ENCODE measurements around the gene DAPK1. TPM values are rescaled to one million over a fixed set of nuclear protein-coding genes. Genes with fewer than 3 reads are reported as not detected.

DAPK1 gene
- total and polyA plus RNA-seq, 12 donors, result 5.4 to 44.6 (median 21.3) TPM

DNA sequence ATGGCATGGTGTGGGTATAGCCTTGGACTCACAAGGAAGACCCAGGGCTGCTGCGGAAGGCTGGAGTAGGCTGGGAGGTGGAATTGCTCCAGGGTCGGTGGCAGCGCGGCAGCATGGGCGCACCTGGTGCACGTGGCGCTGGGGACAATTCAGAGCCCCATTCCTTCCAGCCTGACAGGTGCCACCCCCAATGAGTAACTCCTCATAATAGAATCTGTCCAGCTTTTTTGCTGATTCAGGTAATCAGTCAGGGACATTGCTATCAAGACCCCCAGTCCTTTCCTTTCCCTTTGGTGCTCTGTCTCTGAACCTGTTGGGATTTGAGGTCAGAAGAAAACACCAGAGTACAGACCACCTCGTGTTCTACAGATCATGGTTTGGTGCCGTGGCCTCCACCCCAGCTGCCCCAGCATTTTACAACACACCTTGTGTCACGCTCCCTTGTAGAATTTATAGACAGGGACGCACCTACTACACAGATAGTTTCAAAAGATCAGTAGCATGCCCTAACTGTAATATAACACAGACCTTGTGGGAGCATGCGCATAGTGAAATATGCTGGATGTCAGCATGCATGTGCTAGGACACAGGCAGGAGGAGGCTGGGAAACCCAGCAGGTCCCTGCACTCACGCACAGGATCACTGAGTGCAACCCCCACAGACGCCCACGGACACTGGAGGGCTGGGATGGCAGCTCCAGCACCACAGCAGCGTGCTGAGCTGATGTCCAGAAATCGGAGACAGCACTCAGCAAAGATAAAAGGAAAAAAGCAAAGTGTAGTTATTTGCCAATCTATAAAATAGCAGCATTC, 180.3 kb downstream of the DAPK1 start:
- TF ChIP-seq POLR2A (IDR thresholded peaks at IDR 0.05), result no peak
- TF ChIP-seq, protein P1, sequence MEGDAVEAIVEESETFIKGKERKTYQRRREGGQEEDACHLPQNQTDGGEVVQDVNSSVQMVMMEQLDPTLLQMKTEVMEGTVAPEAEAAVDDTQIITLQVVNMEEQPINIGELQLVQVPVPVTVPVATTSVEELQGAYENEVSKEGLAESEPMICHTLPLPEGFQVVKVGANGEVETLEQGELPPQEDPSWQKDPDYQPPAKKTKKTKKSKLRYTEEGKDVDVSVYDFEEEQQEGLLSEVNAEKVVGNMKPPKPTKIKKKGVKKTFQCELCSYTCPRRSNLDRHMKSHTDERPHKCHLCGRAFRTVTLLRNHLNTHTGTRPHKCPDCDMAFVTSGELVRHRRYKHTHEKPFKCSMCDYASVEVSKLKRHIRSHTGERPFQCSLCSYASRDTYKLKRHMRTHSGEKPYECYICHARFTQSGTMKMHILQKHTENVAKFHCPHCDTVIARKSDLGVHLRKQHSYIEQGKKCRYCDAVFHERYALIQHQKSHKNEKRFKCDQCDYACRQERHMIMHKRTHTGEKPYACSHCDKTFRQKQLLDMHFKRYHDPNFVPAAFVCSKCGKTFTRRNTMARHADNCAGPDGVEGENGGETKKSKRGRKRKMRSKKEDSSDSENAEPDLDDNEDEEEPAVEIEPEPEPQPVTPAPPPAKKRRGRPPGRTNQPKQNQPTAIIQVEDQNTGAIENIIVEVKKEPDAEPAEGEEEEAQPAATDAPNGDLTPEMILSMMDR (IDR thresholded peaks at IDR 0.05), result no peak
- intact Hi-C loops (cut with DNase I), result no loop called here
- 79 to 83% (median 82%) methylated on average over 14 to 17 of the region's 17 CpGs for WGBS, 4 donors

DNA sequence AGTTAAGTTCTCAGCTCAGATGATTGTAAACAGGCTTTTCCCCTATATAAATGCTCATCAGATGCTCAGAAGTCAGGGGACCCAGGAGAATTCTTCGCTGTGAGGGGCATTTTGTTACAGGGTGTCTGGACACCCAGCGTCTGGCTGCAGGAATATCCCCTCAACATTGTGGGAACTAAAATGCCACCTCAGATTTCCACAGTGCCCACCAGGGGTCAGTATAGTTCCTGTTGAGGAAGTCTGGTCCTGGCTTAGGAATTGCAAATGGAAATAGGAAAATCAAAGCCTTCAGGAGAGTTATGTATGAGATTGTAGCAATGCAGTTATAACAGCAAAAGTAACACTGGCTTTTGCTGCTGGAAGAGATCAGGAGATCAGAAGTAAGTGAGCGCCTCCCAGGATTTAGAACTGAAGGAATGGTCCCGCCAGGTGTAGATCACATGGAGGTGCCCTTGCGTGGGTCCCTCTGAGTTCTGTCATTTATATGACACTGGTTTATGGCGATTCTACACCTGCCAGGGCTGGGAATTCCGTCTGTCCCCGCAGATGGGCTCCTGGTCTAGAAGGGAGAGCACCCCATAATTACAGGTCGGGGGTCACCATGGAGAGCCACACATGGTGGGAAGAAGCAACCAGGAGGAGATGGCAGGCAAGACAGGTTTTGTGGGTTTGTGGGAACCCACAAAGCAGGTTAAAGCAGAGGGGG, 181.1 kb downstream of the DAPK1 start:
- 48 to 77% (median 65%) methylated on average over 7 to 9 of the region's 9 CpGs for WGBS, 4 donors
- peak; percentile 52 to 83 (median 67) for DNase-seq
- Histone ChIP-seq H3K27me3 (no peaks in the 10 kb centered on the region), H3K36me3 (replicated peaks in 1 of 2) (no peaks in the 10 kb centered on the region), H3K9me3 (replicated peaks in 1 of 3) (no peaks in the 10 kb centered on the region), H3K27ac (no peak overlapping the region), H3K4me3 (no peak overlapping the region), H3K4me1 (replicated peaks in 1 of 2) (no peaks in the 10 kb centered on the region)
- TF ChIP-seq, protein P1 (IDR thresholded peaks at IDR 0.05), result peak; percentile 72 to 83 (median 78)
- no peak for TF ChIP-seq POLR2A (IDR thresholded peaks at IDR 0.05)
- intact Hi-C loops (cut with DNase I), result no loop called here

More for the DNA sequence above, 180.3 kb downstream of the DAPK1 start:
- no peak overlapping the region for H3K4me3 ChIP-seq
- no peak overlapping the region for H3K27ac ChIP-seq
- DNase-seq, result no peak
- H3K4me1 ChIP-seq (replicated peaks in 1 of 2), result no peaks in the 10 kb centered on the region
- H3K36me3 ChIP-seq (replicated peaks in 1 of 2), result no peaks in the 10 kb centered on the region
- no peaks in the 10 kb centered on the region for H3K9me3 ChIP-seq (replicated peaks in 1 of 3)
- no peaks in the 10 kb centered on the region for H3K27me3 ChIP-seq

DNA sequence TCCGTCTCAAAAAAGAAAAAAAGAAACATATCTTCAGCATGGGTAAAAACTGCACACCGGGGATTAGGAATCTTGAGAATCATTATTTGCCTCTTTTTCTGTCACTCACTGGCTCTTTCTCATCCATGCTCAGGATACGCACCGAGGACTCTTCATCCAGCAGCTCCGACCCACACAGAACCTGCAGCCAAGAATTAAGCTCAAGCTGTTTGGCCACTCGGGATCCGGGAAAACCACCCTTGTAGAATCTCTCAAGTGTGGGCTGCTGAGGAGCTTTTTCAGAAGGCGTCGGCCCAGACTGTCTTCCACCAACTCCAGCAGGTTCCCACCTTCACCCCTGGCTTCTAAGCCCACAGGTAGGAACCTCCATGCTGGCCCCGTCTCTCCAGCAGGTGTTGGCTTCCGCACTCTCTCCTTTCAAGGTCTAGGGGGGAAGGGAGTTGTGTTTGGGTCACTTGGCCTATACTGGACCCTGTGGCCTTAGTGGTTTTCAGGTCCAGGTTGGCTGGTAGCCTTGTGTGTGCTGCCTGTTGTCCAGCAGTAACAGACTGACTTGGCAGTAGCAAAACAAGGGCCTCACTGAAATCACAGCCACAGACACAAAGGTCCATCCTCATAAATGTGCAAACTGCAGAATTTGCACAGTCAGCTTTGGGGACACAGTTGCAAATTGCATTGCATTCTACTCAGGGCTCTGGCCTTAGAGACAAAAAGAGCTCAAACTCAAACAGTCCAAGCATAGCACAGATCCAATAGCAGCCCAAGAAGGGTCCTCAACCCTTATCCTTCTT, 183.8 kb downstream of the DAPK1 start:
- no peak for TF ChIP-seq POLR2A (IDR thresholded peaks at IDR 0.05)
- TF ChIP-seq, protein P1 (IDR thresholded peaks at IDR 0.05), result no peak
- intact Hi-C loops (cut with DNase I), result loop anchor here (5.0 to 10.0 kb wide), 2 partner anchors 131 to 363 kb away; no protein-coding TSS in a partner anchor
- Histone ChIP-seq H3K4me3 (no peak overlapping the region), H3K4me1 (replicated peaks in 1 of 2) (peaks cover 0 to 13% of the 10 kb centered on the region in 2 donors), H3K9me3 (replicated peaks in 1 of 3) (no peaks in the 10 kb centered on the region), H3K27ac (no peak overlapping the region), H3K27me3 (no peaks in the 10 kb centered on the region), H3K36me3 (replicated peaks in 1 of 2) (no peaks in the 10 kb centered on the region)
- peak in 1 of 7 donors; percentile 12 for DNase-seq
- WGBS, 4 donors, result 77 to 96% (median 91%) methylated on average over 11 of the region's 11 CpGs

GRCh38 chr9:87682085-87682484, 184.4 kb downstream of the DAPK1 start:
- intact Hi-C loops (cut with DNase I), result loop anchor here (5.0 to 10.0 kb wide), 2 partner anchors 130 to 363 kb away; no protein-coding TSS in a partner anchor
- DNase-seq, result peak in 1 of 7 donors; percentile 7
- Histone ChIP-seq H3K4me3 (no peak overlapping the region), H3K27me3 (no peaks in the 10 kb centered on the region), H3K9me3 (replicated peaks in 1 of 3) (no peaks in the 10 kb centered on the region), H3K4me1 (replicated peaks in 1 of 2) (peaks cover 0 to 13% of the 10 kb centered on the region in 2 donors), H3K36me3 (replicated peaks in 1 of 2) (no peaks in the 10 kb centered on the region), H3K27ac (no peak overlapping the region)
- 69 to 84% (median 76%) methylated on average over 4 of the region's 4 CpGs for WGBS, 4 donors
- TF ChIP-seq, protein P1 (IDR thresholded peaks at IDR 0.05), result no peak
- no peak for TF ChIP-seq POLR2A (IDR thresholded peaks at IDR 0.05)

All from adrenal gland (tissue), 12 donors.